Astrocyte (in vitro differentiated cells and primary cell): ENCODE measurements around the gene SUPT3H. TPM values are rescaled to one million over a fixed set of nuclear protein-coding genes. Genes with fewer than 3 reads are reported as not detected.
"Not testable (repeated sequence)": the region's sequence is repeated elsewhere in the genome, so short reads cannot be mapped to it uniquely, and the experiment has no call there.

Source experiments
- DNase-seq: peaks from one replicate; pipeline ENCODE4 v3.0.0-alpha.2; 2010; ENCODE audit warnings: low read depth
- FAIRE-seq: peaks from 2 replicates; lab custom pipeline; 2011; peaks lifted over from hg19 to GRCh38; lab: Jason Lieb, UNC
- H2AFZ ChIP-seq: 2 replicates; pipeline ENCODE4 v1.6.0; 2012; ENCODE audit warnings: low read depth, low read length, inconsistent platforms
- H3K27ac ChIP-seq: 2 replicates; pipeline ENCODE4 v1.5.1; 2011; ENCODE audit warnings: low read depth, low read length, inconsistent platforms
- H3K27me3 ChIP-seq: 2 replicates; pipeline ENCODE4 v1.6.0; 2011; ENCODE audit warnings: low read length, inconsistent platforms; ENCODE audit not compliant: insufficient read depth
- H3K36me3 ChIP-seq: 2 replicates; pipeline ENCODE4 v1.5.1; 2011; ENCODE audit warnings: low read length, inconsistent platforms; ENCODE audit not compliant: insufficient read depth
- H3K4me1 ChIP-seq: 2 replicates; pipeline ENCODE4 v1.5.1; 2011; ENCODE audit warnings: low read length, inconsistent platforms; ENCODE audit not compliant: insufficient read depth
- H3K4me2 ChIP-seq: 2 replicates; pipeline ENCODE4 v1.6.0; 2012; ENCODE audit warnings: low read length, inconsistent platforms
- H3K4me3 ChIP-seq: 2 replicates; pipeline ENCODE4 v1.5.1; 2011; ENCODE audit warnings: low read depth, mild to moderate bottlenecking, low read length, inconsistent platforms; ENCODE audit not compliant: insufficient read depth
- H3K79me2 ChIP-seq: 2 replicates; pipeline ENCODE4 v1.6.0; 2012; ENCODE audit warnings: mild to moderate bottlenecking, low read length, inconsistent platforms; ENCODE audit not compliant: insufficient read depth
- H3K9ac ChIP-seq: 2 replicates; pipeline ENCODE4 v1.6.0; 2012; ENCODE audit warnings: mild to moderate bottlenecking, low read length, inconsistent platforms
- H3K9me3 ChIP-seq: 2 replicates; pipeline ENCODE4 v1.5.1; 2012; ENCODE audit warnings: low read depth, mild to moderate bottlenecking, low read length, inconsistent platforms; ENCODE audit not compliant: insufficient read depth
- H4K20me1 ChIP-seq: 2 replicates; pipeline ENCODE4 v1.6.0; 2012; ENCODE audit warnings: low read length, inconsistent platforms; ENCODE audit not compliant: insufficient read depth
- H3K27ac Mint-ChIP-seq: one replicate; pipeline ENCODE4 v1.8.0; 2021; ENCODE audit warnings: mild to moderate bottlenecking, mixed read lengths; ENCODE audit not compliant: unreplicated experiment
- H3K27me3 Mint-ChIP-seq: one replicate; pipeline ENCODE4 v1.8.0; 2021; ENCODE audit warnings: low read depth, mixed read lengths; ENCODE audit not compliant: unreplicated experiment
- H3K36me3 Mint-ChIP-seq: one replicate; pipeline ENCODE4 v1.8.0; 2021; ENCODE audit warnings: low read depth, mixed read lengths; ENCODE audit not compliant: unreplicated experiment
- H3K4me1 Mint-ChIP-seq: one replicate; pipeline ENCODE4 v1.8.0; 2021; ENCODE audit warnings: low read depth, mixed read lengths; ENCODE audit not compliant: unreplicated experiment
- H3K4me3 Mint-ChIP-seq: one replicate; pipeline ENCODE4 v1.8.0; 2021; ENCODE audit warnings: mild to moderate bottlenecking, moderate library complexity, mixed read lengths; ENCODE audit not compliant: unreplicated experiment
- H3K9me3 Mint-ChIP-seq: one replicate; pipeline ENCODE4 v1.8.0; 2021; ENCODE audit warnings: mild to moderate bottlenecking, mixed read lengths; ENCODE audit not compliant: unreplicated experiment
- CTCF ChIP-seq: IDR thresholded peaks from 2 replicates; pipeline ENCODE4 v1.5.1; 2011; ENCODE audit warnings: low read depth, mild to moderate bottlenecking, inconsistent platforms, low read length, moderate library complexity; ENCODE audit not compliant: insufficient read depth
- EZH2 ChIP-seq: IDR thresholded peaks from 2 replicates; pipeline ENCODE4 v1.6.1; 2012; ENCODE audit warnings: mild to moderate bottlenecking, low read length, inconsistent platforms; ENCODE audit not compliant: insufficient read depth
- total RNA-seq: library from RNA; stranded (reverse); gene quantifications from 2 replicates; pipeline ENCODE4 v1.2.1, GENCODE V29; 2021

SUPT3H gene
- total RNA-seq, 1 donor from 2014 or later: 12.4 TPM

GRCh38 chr6:45293306-45293705 lies 84.4 kb downstream of the SUPT3H start:
- DNase-seq (no peak), FAIRE-seq (no peak)
- Mint-ChIP-seq H3K4me1 (no peaks in the 10 kb centered on the region), H3K36me3 (peaks cover 7% of the 10 kb centered on the region), H3K4me3 (no peak overlapping the region), H3K27me3 (no peaks in the 10 kb centered on the region), H3K9me3 (peaks cover 5% of the 10 kb centered on the region), H3K27ac (no peak overlapping the region)
- no peak for TF ChIP-seq EZH2
- no peak for TF ChIP-seq CTCF
- H3K4me3 ChIP-seq: no peak overlapping the region
- no peaks in the 10 kb centered on the region for H3K79me2 ChIP-seq
- no peak overlapping the region for H2AFZ ChIP-seq
- no peak overlapping the region for H3K27ac ChIP-seq
- H4K20me1 ChIP-seq: no peaks in the 10 kb centered on the region
- no peaks in the 10 kb centered on the region for H3K9me3 ChIP-seq
- H3K36me3 ChIP-seq: no peaks in the 10 kb centered on the region
- no peaks in the 10 kb centered on the region for H3K4me1 ChIP-seq
- no peak overlapping the region for H3K4me2 ChIP-seq
- H3K9ac ChIP-seq: no peak overlapping the region
- H3K27me3 ChIP-seq: no peaks in the 10 kb centered on the region

- Mint-ChIP-seq H3K36me3 (peaks cover 4% of the 10 kb centered on the region), H3K4me3 (no peak overlapping the region), H3K4me1 (no peaks in the 10 kb centered on the region), H3K27ac (no peak overlapping the region), H3K9me3 (peaks cover 7% of the 10 kb centered on the region), H3K27me3 (no peaks in the 10 kb centered on the region)
- Histone ChIP-seq H3K79me2 (no peaks in the 10 kb centered on the region), H3K4me1 (no peaks in the 10 kb centered on the region), H3K36me3 (no peaks in the 10 kb centered on the region), H3K9me3 (no peaks in the 10 kb centered on the region), H2AFZ (no peak overlapping the region), H3K27me3 (no peaks in the 10 kb centered on the region), H3K4me2 (no peak overlapping the region), H4K20me1 (no peaks in the 10 kb centered on the region), H3K4me3 (no peak overlapping the region), H3K9ac (no peak overlapping the region), H3K27ac (no peak overlapping the region)
- TF ChIP-seq EZH2 (no peak), CTCF (no peak)
- no peak for FAIRE-seq
- DNase-seq: no peak
These were observed 87.8 kb downstream of the SUPT3H start for GRCh38 chr6:45289751-45290514.

GRCh38 chr6:45286707-45287106 lies 91.0 kb downstream of the SUPT3H start:
- not testable (repeated sequence) for H3K27me3 ChIP-seq, H3K4me3 Mint-ChIP-seq, H3K4me1 Mint-ChIP-seq, H3K27ac Mint-ChIP-seq, H3K9me3 ChIP-seq, FAIRE-seq, H3K9ac ChIP-seq, DNase-seq, H2AFZ ChIP-seq, H3K4me1 ChIP-seq, H3K36me3 ChIP-seq, H3K79me2 ChIP-seq, H4K20me1 ChIP-seq, H3K27ac ChIP-seq, H3K27me3 Mint-ChIP-seq, H3K4me2 ChIP-seq, H3K4me3 ChIP-seq
- H3K9me3 Mint-ChIP-seq: peaks cover 18% of the 10 kb centered on the region
- peaks cover 11% of the 10 kb centered on the region for H3K36me3 Mint-ChIP-seq
